ENCODE measurements around the gene TMPRSS7. TPM values are rescaled to one million over a fixed set of nuclear protein-coding genes. Genes with fewer than 3 reads are reported as not detected.

Gene TMPRSS7
- total and polyA plus RNA-seq, 2 of the 8 experiments (the other 6 are each of a cell fraction or from before 2014, with no cell fraction given): not detected

- Histone ChIP-seq H3K27ac (ENCODE audit: low read depth, low read length) (no peak overlapping the region), H3K79me2 (ENCODE audit: control insufficient read depth in 1 of 2, insufficient read depth in 2 of 2, low read length in 2 of 2) (no peaks in the 10 kb centered on the region), H3K27me3 (replicated peaks in 1 of 4; ENCODE audit: control insufficient read depth in 3 of 4, extremely low read depth in 1 of 4, insufficient read depth in 3 of 4, low read length in 3 of 4) (no peaks in the 10 kb centered on the region), H3K18ac (ENCODE audit: extremely low read depth, low read length) (no peak overlapping the region), H4K8ac (ENCODE audit: extremely low read depth, insufficient read depth, low read length) (no peak overlapping the region), H4K91ac (replicated peaks; ENCODE audit: insufficient read length, low read length) (no peak overlapping the region), H2AFZ (ENCODE audit: low read length) (no peak overlapping the region), H2AK5ac (ENCODE audit: low read depth, low read length) (no peak overlapping the region), H3K4me2 (ENCODE audit: insufficient read depth in 1 of 2, low read depth in 2 of 2, low read length in 2 of 2) (no peak overlapping the region), H4K20me1 (replicated peaks in 1 of 2; ENCODE audit: control insufficient read depth in 1 of 2, insufficient read depth in 2 of 2, low read length in 2 of 2) (no peaks in the 10 kb centered on the region), H2BK120ac (replicated peaks; ENCODE audit: low read depth, low read length) (no peak overlapping the region), H2BK15ac (ENCODE audit: low read length) (no peak overlapping the region), H3K14ac (ENCODE audit: insufficient read length) (no peak overlapping the region), H3K79me1 (ENCODE audit: low read depth, low read length) (no peaks in the 10 kb centered on the region), H3K56ac (replicated peaks; ENCODE audit: insufficient read length, low read depth, low read length) (no peak overlapping the region), H3K9me3 (ENCODE audit: insufficient read depth in 2 of 2, low read depth in 1 of 2, low read length in 1 of 2) (no peaks in the 10 kb centered on the region), H3K23me2 (ENCODE audit: low read depth, low read length) (no peaks in the 10 kb centered on the region; the same call in 1 of the 2 replicates), H4K5ac (ENCODE audit: insufficient read length, low read depth, low read length) (no peak overlapping the region), H3K23ac (ENCODE audit: insufficient read length) (no peak overlapping the region), H2BK12ac (ENCODE audit: low read depth, low read length) (no peak overlapping the region), H3K4me1 (replicated peaks in 1 of 4; ENCODE audit: control insufficient read depth in 3 of 4, insufficient read depth in 4 of 4, low read length in 3 of 4) (no peaks in the 10 kb centered on the region), H3K4ac (replicated peaks; ENCODE audit: insufficient read length, low read depth, low read length) (no peak overlapping the region), H3K4me3 (ENCODE audit: extremely low read depth in 1 of 4, insufficient read depth in 2 of 4, low read depth in 3 of 4, low read length in 4 of 4) (no peak overlapping the region), H2BK5ac (ENCODE audit: low read depth, low read length) (no peak overlapping the region), H2BK20ac (ENCODE audit: low read length) (no peak overlapping the region), H3K9ac (replicated peaks in 1 of 4; ENCODE audit: extremely low read depth in 1 of 4, low read depth in 3 of 4, low read length in 3 of 4) (no peak overlapping the region), H3K36me3 (ENCODE audit: control insufficient read depth in 2 of 4, insufficient read depth in 4 of 4, low read length in 3 of 4) (no peaks in the 10 kb centered on the region)
- CTCF ChIA-PET (ENCODE audit: partially characterized antibody): interaction anchor here (0.6 to 12.0 kb wide), 56 partner anchors 9 to 698 kb away, joined by 3 to 384 read pairs (median 4); partner anchors contain the start of genes ABHD10, TAGLN3 and TMPRSS7
- FAIRE-seq: peak; percentile 78
- POLR2A ChIA-PET (ENCODE audit: partially characterized antibody): interaction anchor here (0.7 to 2.2 kb wide), 5 partner anchors 10 to 35 kb away, joined by 3 to 22 read pairs (median 5); partner anchors contain the start of genes ABHD10 and TAGLN3
- WGBS, 2 experiments (ENCODE audit: extremely low coverage in 1 of 2, insufficient coverage in 1 of 2, insufficient read length in 1 of 2, insufficient replicate concordance in 2 of 2, low coverage in 1 of 2, low lambda C conversion rate in 2 of 2, missing lambda C conversion rate in 1 of 2): 53% methylated on average over 19 of the region's 19 CpGs; no CpG with 5 or more reads in 1 of the 2 experiments
- DNase-seq (ENCODE audit: low read depth in 1 of 2, low spot score in 2 of 2): peak; percentile 59 to 67
- peak; percentile 25; the same call in 1 of the 2 replicates for TF ChIP-seq TEAD4 (IDR thresholded peaks at IDR 0.05; ENCODE audit: low read depth, low read length)
- TF ChIP-seq CTBP2 (IDR thresholded peaks at IDR 0.05; ENCODE audit: borderline replicate concordance, insufficient read depth, insufficient read length, low read length): no peak
- peak; percentile 66 to 84 (median 73) for TF ChIP-seq CTCF (IDR thresholded peaks at IDR 0.05; ENCODE audit: control extremely low read depth in 1 of 3, insufficient read depth in 1 of 3, low read depth in 1 of 3, low read length in 3 of 3)
- peak; percentile 36; the same call in 1 of the 2 replicates for TF ChIP-seq EGR1 (IDR thresholded peaks at IDR 0.05; ENCODE audit: borderline replicate concordance, low read depth, low read length)
- TF ChIP-seq EP300 (IDR thresholded peaks at IDR 0.05; ENCODE audit: borderline replicate concordance in 1 of 2, low read depth in 2 of 2, low read length in 2 of 2): no peak
- TF ChIP-seq MAFK (IDR thresholded peaks at IDR 0.05; ENCODE audit: low read depth, low read length): peak; percentile 60; the same call in 1 of the 2 replicates
- TF ChIP-seq JUND (IDR thresholded peaks at IDR 0.05; ENCODE audit: low read length): no peak
- no peak for TF ChIP-seq SP2 (IDR thresholded peaks at IDR 0.05; ENCODE audit: low read length)
- no peak for TF ChIP-seq KDM4A (IDR thresholded peaks at IDR 0.05; ENCODE audit: low read depth, low read length, severe bottlenecking)
Measured at GRCh38 chr3:112013058-112013783, 21.3 kb upstream of the TMPRSS7 start.
